Stimulated activated effector memory CD8-positive, alpha-beta T cell treated with anti-CD3 and anti-CD28 coated beads, Interleukin-12 subunit alpha, Interleukin-12 subunit beta, amount 100 ng/mL, for 72 hours (primary cell): ENCODE data around the gene UTF1.

Experiments used
- ATAC-seq: fragments of 150-1000 bp; cut with Tn5 transposase; 2 replicates; pipeline ENCODE4 v1.10.0; 2021
- DNase-seq, 2 donors: peaks; one replicate each; pipeline ENCODE4 v3.0.0; 2021 to 2022; ENCODE audit warnings: low spot score in 2 of 2
- H3K27ac Mint-ChIP-seq: one replicate; pipeline ENCODE4 v1.8.0; 2022; ENCODE audit warnings: mild to moderate bottlenecking, mixed read lengths
- H3K36me3 Mint-ChIP-seq: one replicate; pipeline ENCODE4 v1.8.0; 2022; ENCODE audit warnings: mild to moderate bottlenecking, mixed read lengths
- H3K4me1 Mint-ChIP-seq: one replicate; pipeline ENCODE4 v1.8.0; 2022; ENCODE audit warnings: mixed read lengths
- H3K4me3 Mint-ChIP-seq: one replicate; pipeline ENCODE4 v1.8.0; 2022; ENCODE audit warnings: mild to moderate bottlenecking, mixed read lengths
- H3K9me3 Mint-ChIP-seq: one replicate; pipeline ENCODE4 v1.8.0; 2022; ENCODE audit warnings: mixed read lengths

Gene UTF1

GRCh38 chr10:133201948-133202725 is 27.9 kb upstream of the UTF1 start:
- ATAC-seq, result no peak
- no peaks in the 10 kb centered on the region for H3K9me3 Mint-ChIP-seq
- H3K27ac Mint-ChIP-seq, result no peak overlapping the region
- DNase-seq, result no peak
- no peak overlapping the region for H3K4me3 Mint-ChIP-seq
- H3K36me3 Mint-ChIP-seq, result no peaks in the 10 kb centered on the region
- no peaks in the 10 kb centered on the region for H3K4me1 Mint-ChIP-seq

GRCh38 chr10:133202778-133203651 is 27.0 kb upstream of the UTF1 start:
- Mint-ChIP-seq H3K36me3 (no peaks in the 10 kb centered on the region), H3K27ac (no peak overlapping the region), H3K4me3 (no peak overlapping the region), H3K4me1 (no peaks in the 10 kb centered on the region), H3K9me3 (no peaks in the 10 kb centered on the region)
- ATAC-seq (no peak), DNase-seq (no peak)

- no peak for ATAC-seq
- DNase-seq, result no peak
- no peaks in the 10 kb centered on the region for H3K9me3 Mint-ChIP-seq
- no peaks in the 10 kb centered on the region for H3K36me3 Mint-ChIP-seq
- no peaks in the 10 kb centered on the region for H3K4me1 Mint-ChIP-seq
- no peak overlapping the region for H3K4me3 Mint-ChIP-seq
- no peak overlapping the region for H3K27ac Mint-ChIP-seq
Observed at GRCh38 chr10:133203652-133204195, 26.3 kb upstream of the UTF1 start.

GRCh38 chr10:133204226-133205015 is 25.6 kb upstream of the UTF1 start:
- DNase-seq, result no peak
- no peak overlapping the region for H3K27ac Mint-ChIP-seq
- no peaks in the 10 kb centered on the region for H3K4me1 Mint-ChIP-seq
- no peak for ATAC-seq
- no peaks in the 10 kb centered on the region for H3K9me3 Mint-ChIP-seq
- no peak overlapping the region for H3K4me3 Mint-ChIP-seq
- no peaks in the 10 kb centered on the region for H3K36me3 Mint-ChIP-seq

GRCh38 chr10:133205146-133205545 is 24.9 kb upstream of the UTF1 start:
- DNase-seq (no peak), ATAC-seq (no peak)
- no peaks in the 10 kb centered on the region for H3K9me3 Mint-ChIP-seq
- H3K36me3 Mint-ChIP-seq, result no peaks in the 10 kb centered on the region
- no peak overlapping the region for H3K27ac Mint-ChIP-seq
- H3K4me3 Mint-ChIP-seq, result no peak overlapping the region
- no peaks in the 10 kb centered on the region for H3K4me1 Mint-ChIP-seq

- H3K4me3 Mint-ChIP-seq, result no peak overlapping the region
- no peaks in the 10 kb centered on the region for H3K9me3 Mint-ChIP-seq
- DNase-seq (no peak), ATAC-seq (no peak)
- H3K36me3 Mint-ChIP-seq, result no peaks in the 10 kb centered on the region
- no peaks in the 10 kb centered on the region for H3K4me1 Mint-ChIP-seq
- no peak overlapping the region for H3K27ac Mint-ChIP-seq
Observed at GRCh38 chr10:133206356-133207040, 23.5 kb upstream of the UTF1 start.

- no peak overlapping the region for H3K4me3 Mint-ChIP-seq
- DNase-seq (no peak), ATAC-seq (no peak)
- no peaks in the 10 kb centered on the region for H3K36me3 Mint-ChIP-seq
- H3K9me3 Mint-ChIP-seq, result no peaks in the 10 kb centered on the region
- no peak overlapping the region for H3K27ac Mint-ChIP-seq
- peaks cover 4% of the 10 kb centered on the region for H3K4me1 Mint-ChIP-seq
Observed at GRCh38 chr10:133207041-133207600, 22.9 kb upstream of the UTF1 start.

GRCh38 chr10:133207627-133208026 is 22.4 kb upstream of the UTF1 start:
- H3K4me3 Mint-ChIP-seq, result no peak overlapping the region
- H3K9me3 Mint-ChIP-seq, result no peaks in the 10 kb centered on the region
- no peak overlapping the region for H3K27ac Mint-ChIP-seq
- DNase-seq, result no peak
- no peaks in the 10 kb centered on the region for H3K36me3 Mint-ChIP-seq
- ATAC-seq, result no peak
- H3K4me1 Mint-ChIP-seq, result peaks cover 6% of the 10 kb centered on the region

GRCh38 chr10:133208466-133208865 is 21.6 kb upstream of the UTF1 start:
- ATAC-seq, result no peak
- H3K4me1 Mint-ChIP-seq, result peaks cover 6% of the 10 kb centered on the region
- DNase-seq, result no peak
- no peak overlapping the region for H3K27ac Mint-ChIP-seq
- no peak overlapping the region for H3K4me3 Mint-ChIP-seq
- H3K36me3 Mint-ChIP-seq, result no peaks in the 10 kb centered on the region
- no peaks in the 10 kb centered on the region for H3K9me3 Mint-ChIP-seq

GRCh38 chr10:133209117-133209516 is 20.9 kb upstream of the UTF1 start:
- DNase-seq, result no peak
- Mint-ChIP-seq H3K36me3 (no peaks in the 10 kb centered on the region), H3K27ac (no peak overlapping the region), H3K4me3 (no peak overlapping the region), H3K4me1 (peaks cover 6% of the 10 kb centered on the region), H3K9me3 (no peaks in the 10 kb centered on the region)
- no peak for ATAC-seq

- Mint-ChIP-seq H3K9me3 (no peaks in the 10 kb centered on the region), H3K27ac (no peak overlapping the region), H3K36me3 (no peaks in the 10 kb centered on the region), H3K4me1 (peaks cover 6% of the 10 kb centered on the region), H3K4me3 (no peak overlapping the region)
- ATAC-seq (no peak), DNase-seq (no peak)
Observed at GRCh38 chr10:133209641-133210040, 20.4 kb upstream of the UTF1 start.

GRCh38 chr10:133210398-133211140 is 19.4 kb upstream of the UTF1 start:
- DNase-seq (no peak), ATAC-seq (no peak)
- H3K9me3 Mint-ChIP-seq, result no peaks in the 10 kb centered on the region
- peaks cover 6% of the 10 kb centered on the region for H3K4me1 Mint-ChIP-seq
- no peak overlapping the region for H3K4me3 Mint-ChIP-seq
- no peak overlapping the region for H3K27ac Mint-ChIP-seq
- H3K36me3 Mint-ChIP-seq, result no peaks in the 10 kb centered on the region

- Mint-ChIP-seq H3K4me3 (no peak overlapping the region), H3K27ac (no peak overlapping the region), H3K36me3 (no peaks in the 10 kb centered on the region), H3K9me3 (no peaks in the 10 kb centered on the region), H3K4me1 (peaks cover 6% of the 10 kb centered on the region)
- DNase-seq (no peak), ATAC-seq (no peak)
Observed at GRCh38 chr10:133211141-133211830, 18.7 kb upstream of the UTF1 start.
